LoVo (cell line): ENCODE data around the gene CNTN6.

Source experiments
- DNase-seq: peaks from one replicate; pipeline ENCODE4 v3.0.0-alpha.2; 2016; ENCODE audit warnings: low spot score

CNTN6 gene

DNA sequence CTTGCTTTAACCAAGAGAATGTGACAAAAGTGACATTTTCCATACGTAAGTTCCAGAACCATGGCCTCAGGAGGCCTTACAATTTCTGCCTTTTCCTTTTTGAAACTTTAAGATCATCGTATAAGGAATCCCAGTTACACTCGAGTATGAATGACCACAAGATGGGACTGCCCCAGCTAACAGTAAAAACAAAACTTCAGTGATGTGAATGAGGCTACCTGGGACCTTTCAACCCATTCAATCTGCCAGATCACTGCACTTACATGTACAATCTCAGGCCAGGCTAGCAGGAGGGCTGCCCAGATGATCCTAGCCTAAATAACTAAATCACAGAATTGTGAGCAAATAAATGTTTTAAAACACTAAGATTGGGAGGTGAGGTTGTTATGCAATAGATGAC is 328.8 kb downstream of the CNTN6 start:
- DNase-seq: no peak

DNA sequence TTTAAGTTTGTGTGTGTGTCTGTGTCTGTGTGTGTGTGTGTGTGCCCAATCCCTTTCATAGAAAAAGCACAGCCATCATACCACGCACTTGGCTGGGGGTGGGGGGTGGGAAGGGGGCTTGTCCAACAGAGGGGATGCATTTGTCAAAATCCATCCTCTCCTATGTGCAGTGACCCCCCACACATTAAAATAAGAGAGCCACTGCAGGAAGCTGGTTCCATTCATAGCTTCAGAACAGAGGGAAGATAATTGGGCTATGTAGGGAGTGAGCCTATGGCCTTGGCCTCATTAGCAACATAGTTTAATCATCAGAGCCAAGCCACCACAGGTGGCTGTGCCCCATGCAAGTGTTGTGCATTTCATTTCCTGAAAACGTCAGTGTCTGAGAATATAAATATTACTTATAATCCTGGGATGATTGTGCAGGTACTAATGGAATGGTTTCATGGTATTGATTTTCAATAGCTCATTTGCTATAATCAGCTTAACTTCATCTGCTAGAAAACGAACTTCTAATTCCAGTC is 330.8 kb downstream of the CNTN6 start:
- no peak for DNase-seq

- DNase-seq: no peak
These were observed 346.6 kb downstream of the CNTN6 start for GRCh38 chr3:1439395-1439794.

DNA sequence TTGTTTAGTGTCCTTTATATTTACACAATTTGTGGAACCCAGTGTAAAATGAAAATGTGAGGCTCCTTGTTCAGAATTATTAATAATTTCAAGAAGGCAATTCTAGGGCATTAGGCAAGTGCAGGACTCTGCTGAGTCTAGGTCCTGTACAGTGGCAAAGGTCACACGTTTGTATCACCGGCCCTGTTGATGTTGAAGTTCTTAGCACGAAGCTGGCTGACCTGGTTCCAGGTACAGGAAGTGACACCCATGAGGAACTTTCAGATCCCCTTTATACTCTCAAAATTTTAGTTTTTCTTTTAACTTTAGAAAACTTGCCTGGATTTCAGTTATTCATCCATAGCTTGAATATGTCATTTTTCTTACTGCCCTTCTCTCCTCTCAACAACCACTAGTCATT is 349.4 kb downstream of the CNTN6 start:
- DNase-seq: no peak

GRCh38 chr3:1444195-1444594 is 351.4 kb downstream of the CNTN6 start:
- no peak for DNase-seq

- DNase-seq: no peak
These were observed 353.7 kb downstream of the CNTN6 start for GRCh38 chr3:1446531-1446930.

- no peak for DNase-seq
These were observed 354.6 kb downstream of the CNTN6 start for GRCh38 chr3:1447452-1447851.

GRCh38 chr3:1448443-1448842 is 355.6 kb downstream of the CNTN6 start:
- no peak for DNase-seq
